B cell (primary cell): ENCODE data around the gene ARMH3. TPM values are rescaled to one million over a fixed set of nuclear protein-coding genes. Genes with fewer than 3 reads are reported as not detected.
A peak's percentile ranks its signal among the peaks of the same experiment; 100 is the strongest.

Experiments used
- ATAC-seq: fragments of 200-7000 bp; cut with Tn5 transposase; one replicate; pipeline ENCODE4 v1.10.0; 2021; ENCODE audit warnings: low read depth, mild to moderate bottlenecking, moderate number of reproducible peaks, moderate library complexity
- CTCF ChIA-PET: fragments of 350-600 bp; sonication (Branson Sonifier 250); formaldehyde crosslinking; loops from one replicate; lab custom pipeline; 2021; ENCODE audit warnings: antibody characterized with exemption, inconsistent platforms; lab: Charles Lee
- POLR2A ChIA-PET: fragments of 350-600 bp; sonication (Branson Sonifier 250); formaldehyde crosslinking; loops from one replicate; lab custom pipeline; 2021; ENCODE audit warnings: antibody characterized with exemption; lab: Charles Lee
- DNase-seq: peaks from one replicate; pipeline ENCODE4 v3.0.0; 2013
- H2AFZ ChIP-seq: 2 replicates; pipeline ENCODE4 v1.6.1; 2012; ENCODE audit warnings: mild to moderate bottlenecking, low read depth, low read length; ENCODE audit not compliant: insufficient read depth, poor library complexity, severe bottlenecking
- H3K27ac ChIP-seq, 2 donors: 1 replicate in 1 of 2; 2 replicates in 1 of 2; pipeline ENCODE4 v1.5.1; 2012 to 2013; ENCODE audit warnings: low read length in 2 of 2, mild to moderate bottlenecking in 2 of 2, moderate library complexity in 1 of 2
- H3K27me3 ChIP-seq, 4 experiments: fragments of 200-600 bp in 1 of 4; sonication (generic) in 1 of 4; replicated peaks in 1 of 4; 1 replicate in 2 of 4; 2 replicates in 2 of 4; pipeline versions ENCODE4 v1.6.1 to v1.7.0; 2013 to 2016; ENCODE audit warnings: low read length in 3 of 4, mild to moderate bottlenecking in 2 of 4, mixed read lengths in 1 of 4, moderate library complexity in 1 of 4; ENCODE audit not compliant: insufficient read depth in 4 of 4, control insufficient read depth in 3 of 4; ENCODE audit errors: control extremely low read depth in 1 of 4
- H3K36me3 ChIP-seq, 2 experiments: replicated peaks in 1 of 2; 1 replicate in 1 of 2; 2 replicates in 1 of 2; pipeline versions ENCODE4 v1.6.1 to v1.7.1; 2013; ENCODE audit warnings: low read length in 1 of 2; ENCODE audit not compliant: insufficient read depth in 2 of 2, control insufficient read depth in 1 of 2; ENCODE audit errors: control extremely low read depth in 1 of 2, extremely low read depth in 1 of 2
- H3K4me1 ChIP-seq, 2 donors: fragments of 200-600 bp in 1 of 2; sonication (generic) in 1 of 2; 1 replicate in 1 of 2; 2 replicates in 1 of 2; pipeline versions ENCODE4 v1.5.1 to v1.6.1; 2013 to 2017; ENCODE audit warnings: low read length in 2 of 2; ENCODE audit not compliant: control insufficient read depth in 2 of 2, insufficient read depth in 2 of 2
- H3K4me2 ChIP-seq: replicated peaks from 2 replicates; pipeline ENCODE3; 2012; ENCODE audit warnings: mild to moderate bottlenecking, low read depth, low read length; ENCODE audit not compliant: poor library complexity, severe bottlenecking
- H3K4me3 ChIP-seq, 5 experiments: fragments of 200-600 bp in 1 of 5; sonication (generic) in 1 of 5; 1 replicate in 3 of 5; 2 replicates in 2 of 5; pipeline versions ENCODE4 v1.5.1 to v1.7.0; 2011 to 2016; ENCODE audit warnings: low read length in 4 of 5, mild to moderate bottlenecking in 4 of 5, low read depth in 2 of 5, control low read depth in 1 of 5, moderate library complexity in 1 of 5; ENCODE audit not compliant: insufficient read depth in 1 of 5; ENCODE audit errors: control extremely low read depth in 1 of 5, extremely low read depth in 1 of 5
- H3K79me2 ChIP-seq: fragments of 200-600 bp; sonication (generic); one replicate; pipeline ENCODE4 v1.6.0; 2016; ENCODE audit warnings: low read length; ENCODE audit not compliant: control insufficient read depth, insufficient read depth
- H3K9ac ChIP-seq: fragments of 200-600 bp; sonication (generic); 2 replicates; pipeline ENCODE4 v1.6.1; 2017; ENCODE audit warnings: mild to moderate bottlenecking, low read length, moderate library complexity
- H3K9me3 ChIP-seq, 3 donors: one replicate each; pipeline versions ENCODE4 v1.6.1 to v1.7.1; 2013; ENCODE audit warnings: low read length in 2 of 3; ENCODE audit not compliant: control insufficient read depth in 2 of 3, insufficient read depth in 1 of 3; ENCODE audit errors: control extremely low read depth in 1 of 3
- H4K20me1 ChIP-seq: 2 replicates; pipeline ENCODE4 v1.6.0; 2012; ENCODE audit warnings: mild to moderate bottlenecking, low read length; ENCODE audit not compliant: insufficient read depth, control insufficient read depth, poor library complexity, severe bottlenecking
- H3K27ac Mint-ChIP-seq: one replicate; pipeline ENCODE4 v1.8.0; 2021; ENCODE audit warnings: mixed read lengths
- H3K27me3 Mint-ChIP-seq: one replicate; pipeline ENCODE4 v1.8.0; 2021; ENCODE audit warnings: mixed read lengths
- H3K4me1 Mint-ChIP-seq: one replicate; pipeline ENCODE4 v1.8.0; 2021; ENCODE audit warnings: mixed read lengths
- H3K4me3 Mint-ChIP-seq: one replicate; pipeline ENCODE4 v1.8.0; 2021; ENCODE audit warnings: mixed read lengths
- H3K9me3 Mint-ChIP-seq: one replicate; pipeline ENCODE4 v1.8.0; 2022; ENCODE audit warnings: mixed read lengths; ENCODE audit not compliant: insufficient read depth
- CTCF ChIP-seq: fragments of 200-600 bp; IDR thresholded peaks from one replicate; pipeline ENCODE4 v1.8.0; 2022; ENCODE audit warnings: antibody characterized with exemption, mild to moderate bottlenecking
- EZH2 ChIP-seq: IDR thresholded peaks from 2 replicates; pipeline ENCODE4 v1.6.1; 2012; ENCODE audit warnings: borderline replicate concordance, low read depth, mild to moderate bottlenecking, moderate library complexity, low read length; ENCODE audit not compliant: insufficient read depth, poor library complexity, severe bottlenecking
- WGBS: methylation state at CpG from one replicate; pipeline ENCODE4 v1.1.5; 2013; ENCODE audit warnings: missing lambda C conversion rate; ENCODE audit not compliant: insufficient coverage; 5-methylcytosine and 5-hydroxymethylcytosine counted together
- intact Hi-C: fragments of 100-400 bp; cut with micrococcal nuclease; formaldehyde crosslinking; loops from one replicate; pipeline ENCODE4 v1.10.0; 2022
- polyA plus RNA-seq: library from polyadenylated mRNA; depleted of rRNA; stranded (reverse); fragments of >200 nt; gene quantifications from 2 replicates; pipeline ENCODE4 v1.2.3, GENCODE V29; 2012
- total RNA-seq, 2 donors: library from RNA; stranded (reverse); fragments of 120-200 nt in 1 of 2; gene quantifications; 1 replicate in 1 of 2; 2 replicates in 1 of 2; pipeline versions ENCODE4 v1.2.3 to v1.2.4, GENCODE V29; 2013 to 2022

ARMH3 gene
- total and polyA plus RNA-seq, 2 donors (not counting 1 experiment from before 2014, with no cell fraction given), result 33.4 to 40.7 TPM

GRCh38 chr10:101839416-101840063, 216.4 kb downstream of the ARMH3 start:
- Histone ChIP-seq H3K4me1 (peaks cover 57 to 67% of the 10 kb centered on the region in 2 donors), H2AFZ (peak overlapping the region; percentile 68), H3K9me3 (peaks cover 0 to 3% (median 0%) of the 10 kb centered on the region in 3 donors), H3K36me3 (no peaks in the 10 kb centered on the region), H4K20me1 (peaks cover 70% of the 10 kb centered on the region), H3K27me3 (no peaks in the 10 kb centered on the region), H3K4me3 (peak overlapping the region; percentile 23 to 79 (median 63)), H3K4me2 (peak overlapping the region; percentile 98), H3K27ac (no peak overlapping the region), H3K79me2 (peaks cover 50% of the 10 kb centered on the region), H3K9ac (peak overlapping the region; percentile 72)
- ATAC-seq (peak; percentile 54), DNase-seq (peak; percentile 78)
- Mint-ChIP-seq H3K27me3 (no peaks in the 10 kb centered on the region), H3K27ac (peak overlapping the region; percentile 81), H3K4me3 (peak overlapping the region; percentile 95), H3K9me3 (no peaks in the 10 kb centered on the region), H3K4me1 (peaks cover 58% of the 10 kb centered on the region)
- ChIA-PET POLR2A (interaction anchor here (0.6 to 3.0 kb wide), 6 partner anchors 22 to 278 kb away, joined by 3 to 34 read pairs (median 6); partner anchors contain the start of genes ARMH3 and OGA), CTCF (interaction anchor here (0.8 to 15.2 kb wide), 23 partner anchors 9 to 277 kb away, joined by 3 to 581 read pairs (median 16); partner anchors contain the start of genes ARMH3, HPS6, NPM3 and OGA)
- 14% methylated on average over 30 of the region's 36 CpGs for WGBS
- TF ChIP-seq EZH2, result no peak
- TF ChIP-seq CTCF, result no peak
- intact Hi-C loops, result loop anchor here (1.0 to 5.0 kb wide), 8 partner anchors 8 to 278 kb away; partner anchors contain the start of gene HPS6

GRCh38 chr10:101839002-101839401, 217.0 kb downstream of the ARMH3 start:
- peaks cover 57 to 67% of the 10 kb centered on the region in 2 donors for H3K4me1 ChIP-seq
- CTCF ChIA-PET, result interaction anchor here (0.6 to 15.2 kb wide), 17 partner anchors 9 to 1207 kb away, joined by 3 to 581 read pairs (median 33); partner anchors contain the start of genes HPS6 and OGA
- H3K9me3 Mint-ChIP-seq, result no peaks in the 10 kb centered on the region
- peak overlapping the region; percentile 95 for H3K4me3 Mint-ChIP-seq
- H3K27me3 ChIP-seq, result no peaks in the 10 kb centered on the region
- no peaks in the 10 kb centered on the region for H3K36me3 ChIP-seq
- POLR2A ChIA-PET, result interaction anchor here (1.0 to 3.0 kb wide), 3 partner anchors 21 to 217 kb away, joined by 4 to 34 read pairs (median 17); partner anchors contain the start of genes ARMH3 and OGA
- H3K27ac ChIP-seq, result no peak overlapping the region
- DNase-seq (peak; percentile 19), ATAC-seq (no peak)
- H2AFZ ChIP-seq, result peak overlapping the region; percentile 68
- peaks cover 54% of the 10 kb centered on the region for H3K79me2 ChIP-seq
- H3K27ac Mint-ChIP-seq, result no peak overlapping the region
- no peak overlapping the region for H3K4me3 ChIP-seq
- H3K4me1 Mint-ChIP-seq, result peaks cover 55% of the 10 kb centered on the region
- peaks cover 73% of the 10 kb centered on the region for H4K20me1 ChIP-seq
- no peak overlapping the region for H3K9ac ChIP-seq
- TF ChIP-seq EZH2, result no peak
- TF ChIP-seq CTCF, result no peak
- H3K4me2 ChIP-seq, result peak overlapping the region; percentile 98
- WGBS, result 100% methylated on average over 1 of the region's 1 CpG
- intact Hi-C loops, result no loop called here
- H3K27me3 Mint-ChIP-seq, result no peaks in the 10 kb centered on the region
- peaks cover 0 to 3% (median 0%) of the 10 kb centered on the region in 3 donors for H3K9me3 ChIP-seq
